K562 (cell line): Measurements from ENCODE around the gene CTDNEP1. TPM values are rescaled to one million over a fixed set of nuclear protein-coding genes. Genes with fewer than 3 reads are reported as not detected.

Source experiments
- CSDE1 ChIP-seq, 2 experiments: fragments of 450-650 bp; IDR thresholded peaks; 2 replicates each; pipeline ENCODE4 v1.6.1; 2016; ENCODE audit warnings: mild to moderate bottlenecking in 1 of 2
- DPF2 ChIP-seq: fragments of 450-650 bp; IDR thresholded peaks from 2 replicates; pipeline ENCODE4 v1.6.1; 2016
- IFI16 ChIP-seq: fragments of 250-450 bp; sonication (Bioruptor Pico); IDR thresholded peaks from 2 replicates; pipeline ENCODE4 v2.1.2; 2022; ENCODE audit warnings: mild to moderate bottlenecking, inconsistent platforms
- PCBP1 ChIP-seq: fragments of 200-400 bp; formaldehyde crosslinking; IDR thresholded peaks from 2 replicates; pipeline ENCODE4 v1.6.1; 2018; ENCODE audit warnings: mild to moderate bottlenecking, low read depth, low read length; ENCODE audit not compliant: poor library complexity, severe bottlenecking
- POLR3G ChIP-seq: IDR thresholded peaks from 2 replicates; pipeline ENCODE4 v1.6.1; 2011; ENCODE audit not compliant: insufficient read length, insufficient replicate concordance; ENCODE audit errors: extremely low read depth
- SIX5 ChIP-seq, 2 experiments: IDR thresholded peaks; 2 replicates each; pipeline ENCODE4 v1.6.1; 2011; ENCODE audit warnings: low read length in 2 of 2, borderline replicate concordance in 1 of 2, low read depth in 1 of 2, mild to moderate bottlenecking in 1 of 2, moderate library complexity in 1 of 2; ENCODE audit not compliant: insufficient read depth in 1 of 2
- SREBF2 ChIP-seq: sonication (generic); formaldehyde crosslinking; IDR thresholded peaks from 2 replicates; pipeline ENCODE4 v1.4.0; 2020; ENCODE audit warnings: mild to moderate bottlenecking, missing genetic modification reagents
- TCF7 ChIP-seq: sonication (generic); IDR thresholded peaks from 2 replicates; pipeline ENCODE4 v1.6.1; 2016; ENCODE audit warnings: antibody characterized with exemption, borderline replicate concordance
- USF1 ChIP-seq: sonication (generic); formaldehyde crosslinking; IDR thresholded peaks from 2 replicates; pipeline ENCODE4 v1.9.0; 2022; ENCODE audit warnings: mild to moderate bottlenecking, missing genetic modification reagents
- ZFX ChIP-seq: sonication (generic); formaldehyde crosslinking; IDR thresholded peaks from 2 replicates; pipeline ENCODE4 v1.8.0; 2022; ENCODE audit warnings: mild to moderate bottlenecking, missing genetic modification reagents, moderate library complexity
- ZNF121 ChIP-seq: sonication (generic); formaldehyde crosslinking; conservative IDR thresholded peaks from 2 replicates; pipeline ENCODE4 v1.8.0; 2022; ENCODE audit warnings: missing genetic modification reagents
- ZNF280A ChIP-seq: fragments of 450-650 bp; IDR thresholded peaks from 2 replicates; pipeline ENCODE4 v1.6.1; 2018; ENCODE audit warnings: mild to moderate bottlenecking, low read depth; ENCODE audit not compliant: partially characterized antibody
- ZNF699 ChIP-seq: fragments of 250-450 bp; sonication (Bioruptor Pico); IDR thresholded peaks from 2 replicates; pipeline ENCODE4 v1.8.0; 2021; ENCODE audit warnings: mild to moderate bottlenecking, moderate library complexity; ENCODE audit not compliant: insufficient replicate concordance
- polyA plus RNA-seq, 8 experiments: library from polyadenylated mRNA; depleted of rRNA in 4 of 8; stranded (reverse) in 5 of 8; unstranded in 3 of 8; fragments of >200 nt; fragmentation: Nextera tagmentation in 2 of 8; fragmentation: Illumina TruSeq in 1 of 8; extraction: Ambion mirVana in 2 of 8; extraction: Trizol in 1 of 8; gene quantifications; 2 replicates each; pipeline versions ENCODE4 v1.2.1 to v1.2.3, GENCODE V29; 2011 to 2014; ENCODE audit warnings: inconsistent platforms in 1 of 8, missing spikeins in 1 of 8
- total RNA-seq, 7 experiments: library from RNA; depleted of rRNA in 6 of 7; stranded (reverse); fragments of >200 nt in 6 of 7; fragmentation: Illumina TruSeq in 2 of 7; extraction: Trizol in 2 of 7; gene quantifications; 2 replicates each; pipeline versions ENCODE4 v1.2.1 to v1.2.3, GENCODE V29; 2011 to 2021; ENCODE audit warnings: low replicate concordance in 1 of 7
- TF ChIP-seq, protein P1 (sequence below), 2 experiments: fragments of 450-650 bp; IDR thresholded peaks; 2 replicates each; pipeline ENCODE4 v1.6.1; 2018; ENCODE audit warnings: mild to moderate bottlenecking in 2 of 2, low read depth in 1 of 2; ENCODE audit not compliant: partially characterized antibody in 2 of 2
- TF ChIP-seq, protein P2 (sequence below), 2 experiments: fragments of 450-650 bp; IDR thresholded peaks; 2 replicates each; pipeline ENCODE4 v1.6.1; 2016

Gene CTDNEP1
- total and polyA plus RNA-seq, 9 of the 15 experiments (the other 6 are each of a cell fraction or from before 2014, with no cell fraction given) = 10.7 to 150 (median 28.5) TPM

GRCh38 chr17:7252176-7253043 lies 876 bp upstream of the CTDNEP1 start, which contains the start of gene ELP5 (continued):
- TF ChIP-seq ZNF280A (no peak), PCBP1 (no peak), ZNF699 (CRISPR knock-in tag) (no peak), CSDE1 (IDR thresholded peaks at IDR 0.05) (peak in 1 of 2 experiments; percentile 68; a peak in 2 of 4 replicates), POLR3G (no peak), SREBF2 (CRISPR knock-in tag) (no peak), SIX5 (IDR thresholded peaks at IDR 0.05; ENCODE audit: borderline replicate concordance in 1 of 2, insufficient read depth in 1 of 2, low read depth in 1 of 2, low read length in 2 of 2) (no peak), DPF2 (peak; percentile 25; the same call in 1 of the 2 replicates), IFI16 (CRISPR knock-in tag) (no peak), USF1 (CRISPR knock-in tag) (peak; percentile 33; the same call in 1 of the 2 replicates), TCF7 (no peak), ZNF121 (CRISPR knock-in tag) (no peak), ZFX (CRISPR knock-in tag) (peak; percentile 94)
- TF ChIP-seq, protein P1, sequence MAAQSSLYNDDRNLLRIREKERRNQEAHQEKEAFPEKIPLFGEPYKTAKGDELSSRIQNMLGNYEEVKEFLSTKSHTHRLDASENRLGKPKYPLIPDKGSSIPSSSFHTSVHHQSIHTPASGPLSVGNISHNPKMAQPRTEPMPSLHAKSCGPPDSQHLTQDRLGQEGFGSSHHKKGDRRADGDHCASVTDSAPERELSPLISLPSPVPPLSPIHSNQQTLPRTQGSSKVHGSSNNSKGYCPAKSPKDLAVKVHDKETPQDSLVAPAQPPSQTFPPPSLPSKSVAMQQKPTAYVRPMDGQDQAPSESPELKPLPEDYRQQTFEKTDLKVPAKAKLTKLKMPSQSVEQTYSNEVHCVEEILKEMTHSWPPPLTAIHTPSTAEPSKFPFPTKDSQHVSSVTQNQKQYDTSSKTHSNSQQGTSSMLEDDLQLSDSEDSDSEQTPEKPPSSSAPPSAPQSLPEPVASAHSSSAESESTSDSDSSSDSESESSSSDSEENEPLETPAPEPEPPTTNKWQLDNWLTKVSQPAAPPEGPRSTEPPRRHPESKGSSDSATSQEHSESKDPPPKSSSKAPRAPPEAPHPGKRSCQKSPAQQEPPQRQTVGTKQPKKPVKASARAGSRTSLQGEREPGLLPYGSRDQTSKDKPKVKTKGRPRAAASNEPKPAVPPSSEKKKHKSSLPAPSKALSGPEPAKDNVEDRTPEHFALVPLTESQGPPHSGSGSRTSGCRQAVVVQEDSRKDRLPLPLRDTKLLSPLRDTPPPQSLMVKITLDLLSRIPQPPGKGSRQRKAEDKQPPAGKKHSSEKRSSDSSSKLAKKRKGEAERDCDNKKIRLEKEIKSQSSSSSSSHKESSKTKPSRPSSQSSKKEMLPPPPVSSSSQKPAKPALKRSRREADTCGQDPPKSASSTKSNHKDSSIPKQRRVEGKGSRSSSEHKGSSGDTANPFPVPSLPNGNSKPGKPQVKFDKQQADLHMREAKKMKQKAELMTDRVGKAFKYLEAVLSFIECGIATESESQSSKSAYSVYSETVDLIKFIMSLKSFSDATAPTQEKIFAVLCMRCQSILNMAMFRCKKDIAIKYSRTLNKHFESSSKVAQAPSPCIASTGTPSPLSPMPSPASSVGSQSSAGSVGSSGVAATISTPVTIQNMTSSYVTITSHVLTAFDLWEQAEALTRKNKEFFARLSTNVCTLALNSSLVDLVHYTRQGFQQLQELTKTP (IDR thresholded peaks at IDR 0.05; ENCODE audit: low read depth in 1 of 2, partially characterized antibody in 2 of 2) = peak in 1 of 2 experiments; percentile 50
- TF ChIP-seq, protein P2, sequence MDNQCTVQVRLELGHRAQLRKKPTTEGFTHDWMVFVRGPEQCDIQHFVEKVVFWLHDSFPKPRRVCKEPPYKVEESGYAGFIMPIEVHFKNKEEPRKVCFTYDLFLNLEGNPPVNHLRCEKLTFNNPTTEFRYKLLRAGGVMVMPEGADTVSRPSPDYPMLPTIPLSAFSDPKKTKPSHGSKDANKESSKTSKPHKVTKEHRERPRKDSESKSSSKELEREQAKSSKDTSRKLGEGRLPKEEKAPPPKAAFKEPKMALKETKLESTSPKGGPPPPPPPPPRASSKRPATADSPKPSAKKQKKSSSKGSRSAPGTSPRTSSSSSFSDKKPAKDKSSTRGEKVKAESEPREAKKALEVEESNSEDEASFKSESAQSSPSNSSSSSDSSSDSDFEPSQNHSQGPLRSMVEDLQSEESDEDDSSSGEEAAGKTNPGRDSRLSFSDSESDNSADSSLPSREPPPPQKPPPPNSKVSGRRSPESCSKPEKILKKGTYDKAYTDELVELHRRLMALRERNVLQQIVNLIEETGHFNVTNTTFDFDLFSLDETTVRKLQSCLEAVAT (IDR thresholded peaks at IDR 0.05) = 0 out of 4 replicates have a peak, but pooled peaks have one; percentile 26 to 31
